K562 (cell line): ENCODE data around the gene HES4. TPM values are rescaled to one million over a fixed set of nuclear protein-coding genes. Genes with fewer than 3 reads are reported as not detected.

Experiments used
- ADNP ChIP-seq: fragments of 200-800 bp; sonication (Bioruptor generic); IDR thresholded peaks from 2 replicates; pipeline ENCODE4 v1.6.1; 2016; ENCODE audit warnings: missing genetic modification characterization, missing compliant biosample characterization
- ARNT ChIP-seq, 2 experiments: fragments of 450-650 bp; IDR thresholded peaks; 2 replicates each; pipeline ENCODE4 v1.6.1; 2016; ENCODE audit warnings: mild to moderate bottlenecking in 1 of 2
- BRD9 ChIP-seq: fragments of 450-650 bp; IDR thresholded peaks from 2 replicates; pipeline ENCODE4 v1.6.1; 2018; ENCODE audit warnings: low read depth; ENCODE audit not compliant: partially characterized antibody
- DACH1 ChIP-seq: fragments of 450-650 bp; IDR thresholded peaks from 2 replicates; pipeline ENCODE4 v1.6.1; 2018; ENCODE audit not compliant: partially characterized antibody
- DDX20 ChIP-seq: fragments of 450-650 bp; IDR thresholded peaks from 2 replicates; pipeline ENCODE4 v1.6.1; 2016; ENCODE audit warnings: missing genetic modification characterization, low read depth, mild to moderate bottlenecking, missing compliant biosample characterization, moderate library complexity
- ETS2 ChIP-seq: IDR thresholded peaks from 2 replicates; pipeline ENCODE4 v1.6.1; 2016; ENCODE audit warnings: borderline replicate concordance, missing genetic modification characterization, mild to moderate bottlenecking, moderate library complexity, missing compliant biosample characterization; ENCODE audit not compliant: poor library complexity, severe bottlenecking
- GATAD2A ChIP-seq: fragments of 450-650 bp; IDR thresholded peaks from 2 replicates; pipeline ENCODE4 v1.6.1; 2017
- JUND ChIP-seq, 2 experiments: IDR thresholded peaks; 2 replicates in 1 of 2; 3 replicates in 1 of 2; pipeline ENCODE4 v1.6.1; 2011; ENCODE audit warnings: borderline replicate concordance in 2 of 2, low read depth in 2 of 2, low read length in 2 of 2, improper control_type of control experiment in 1 of 2, missing biosample characterization in 1 of 2, missing genetic modification characterization in 1 of 2, missing genetic modification reagents in 1 of 2
- KDM5B ChIP-seq: fragments of 200-600 bp; sonication (generic); IDR thresholded peaks from 2 replicates; pipeline ENCODE4 v1.6.1; 2012; ENCODE audit warnings: low read depth, mild to moderate bottlenecking, moderate library complexity, low read length, control low read depth, inconsistent platforms; ENCODE audit not compliant: insufficient replicate concordance
- MTA3 ChIP-seq: fragments of 450-650 bp; formaldehyde crosslinking; IDR thresholded peaks from 2 replicates; pipeline ENCODE4 v1.6.1; 2017; ENCODE audit warnings: mild to moderate bottlenecking, borderline replicate concordance
- NONO ChIP-seq, 2 experiments: fragments of 200-400 bp in 1 of 2; fragments of 450-650 bp in 1 of 2; formaldehyde crosslinking in 1 of 2; IDR thresholded peaks; 2 replicates each; pipeline ENCODE4 v1.6.1; 2017; ENCODE audit warnings: low read depth in 2 of 2, mild to moderate bottlenecking in 2 of 2, moderate library complexity in 2 of 2, low read length in 1 of 2
- PHB ChIP-seq: fragments of 250-450 bp; sonication (Bioruptor Pico); IDR thresholded peaks from 2 replicates; pipeline ENCODE4 v1.5.0; 2021
- TRIM28 ChIP-seq: fragments of 450-650 bp; IDR thresholded peaks from 2 replicates; pipeline ENCODE4 v1.6.1; 2017
- ZNF134 ChIP-seq: fragments of 250-450 bp; sonication (Bioruptor Pico); conservative IDR thresholded peaks from 2 replicates; pipeline ENCODE4 v1.4.0; 2020
- ZNF197 ChIP-seq: fragments of 200-800 bp; sonication (Bioruptor generic); IDR thresholded peaks from 2 replicates; pipeline ENCODE4 v1.6.1; 2016; ENCODE audit warnings: low read depth, missing genetic modification characterization, missing compliant biosample characterization
- ZNF316 ChIP-seq: fragments of 450-650 bp; IDR thresholded peaks from 2 replicates; pipeline ENCODE4 v1.6.1; 2016
- ZNF444 ChIP-seq: fragments of 250-450 bp; sonication (Bioruptor Pico); IDR thresholded peaks from 2 replicates; pipeline ENCODE4 v1.4.0; 2020; ENCODE audit warnings: mild to moderate bottlenecking, moderate library complexity
- polyA plus RNA-seq, 8 experiments: library from polyadenylated mRNA; depleted of rRNA in 4 of 8; stranded (reverse) in 5 of 8; unstranded in 3 of 8; fragments of >200 nt; fragmentation: Nextera tagmentation in 2 of 8; fragmentation: Illumina TruSeq in 1 of 8; extraction: Ambion mirVana in 2 of 8; extraction: Trizol in 1 of 8; gene quantifications; 2 replicates each; pipeline versions ENCODE4 v1.2.1 to v1.2.3, GENCODE V29; 2011 to 2014; ENCODE audit warnings: inconsistent platforms in 1 of 8, missing spikeins in 1 of 8
- total RNA-seq, 7 experiments: library from RNA; depleted of rRNA in 6 of 7; stranded (reverse); fragments of >200 nt in 6 of 7; fragmentation: Illumina TruSeq in 2 of 7; extraction: Trizol in 2 of 7; gene quantifications; 2 replicates each; pipeline versions ENCODE4 v1.2.1 to v1.2.3, GENCODE V29; 2011 to 2021; ENCODE audit warnings: low replicate concordance in 1 of 7
- TF ChIP-seq, protein P1 (sequence below): fragments of 450-650 bp; conservative IDR thresholded peaks from 2 replicates; pipeline ENCODE4 v1.6.1; 2016; ENCODE audit warnings: missing genetic modification characterization, low read depth, mild to moderate bottlenecking, missing compliant biosample characterization, moderate library complexity
- TF ChIP-seq, protein P2 (sequence below), 2 experiments: fragments of 450-650 bp; conservative IDR thresholded peaks; 2 replicates each; pipeline ENCODE4 v1.6.1; 2017; ENCODE audit warnings: mild to moderate bottlenecking in 2 of 2, moderate library complexity in 2 of 2
- TF ChIP-seq, protein P3 (sequence below): sonication (generic); formaldehyde crosslinking; IDR thresholded peaks from 2 replicates; pipeline ENCODE4 v1.8.0; 2022; ENCODE audit warnings: missing genetic modification reagents, mild to moderate bottlenecking, borderline replicate concordance
- TF ChIP-seq, protein P4 (sequence below): fragments of 250-450 bp; sonication (Bioruptor Pico); IDR thresholded peaks from 2 replicates; pipeline ENCODE4 v1.9.0; 2021; ENCODE audit warnings: mild to moderate bottlenecking
- TF ChIP-seq, protein P5 (sequence below): sonication (generic); formaldehyde crosslinking; IDR thresholded peaks from 2 replicates; pipeline ENCODE4 v1.8.1; 2023; ENCODE audit warnings: mild to moderate bottlenecking, missing genetic modification reagents

Gene HES4
- total and polyA plus RNA-seq, 9 of the 15 experiments (the other 6 are each of a cell fraction or from before 2014, with no cell fraction given) = 0.21 to 43.7 (median 5.3) TPM; not detected in 2

DNA sequence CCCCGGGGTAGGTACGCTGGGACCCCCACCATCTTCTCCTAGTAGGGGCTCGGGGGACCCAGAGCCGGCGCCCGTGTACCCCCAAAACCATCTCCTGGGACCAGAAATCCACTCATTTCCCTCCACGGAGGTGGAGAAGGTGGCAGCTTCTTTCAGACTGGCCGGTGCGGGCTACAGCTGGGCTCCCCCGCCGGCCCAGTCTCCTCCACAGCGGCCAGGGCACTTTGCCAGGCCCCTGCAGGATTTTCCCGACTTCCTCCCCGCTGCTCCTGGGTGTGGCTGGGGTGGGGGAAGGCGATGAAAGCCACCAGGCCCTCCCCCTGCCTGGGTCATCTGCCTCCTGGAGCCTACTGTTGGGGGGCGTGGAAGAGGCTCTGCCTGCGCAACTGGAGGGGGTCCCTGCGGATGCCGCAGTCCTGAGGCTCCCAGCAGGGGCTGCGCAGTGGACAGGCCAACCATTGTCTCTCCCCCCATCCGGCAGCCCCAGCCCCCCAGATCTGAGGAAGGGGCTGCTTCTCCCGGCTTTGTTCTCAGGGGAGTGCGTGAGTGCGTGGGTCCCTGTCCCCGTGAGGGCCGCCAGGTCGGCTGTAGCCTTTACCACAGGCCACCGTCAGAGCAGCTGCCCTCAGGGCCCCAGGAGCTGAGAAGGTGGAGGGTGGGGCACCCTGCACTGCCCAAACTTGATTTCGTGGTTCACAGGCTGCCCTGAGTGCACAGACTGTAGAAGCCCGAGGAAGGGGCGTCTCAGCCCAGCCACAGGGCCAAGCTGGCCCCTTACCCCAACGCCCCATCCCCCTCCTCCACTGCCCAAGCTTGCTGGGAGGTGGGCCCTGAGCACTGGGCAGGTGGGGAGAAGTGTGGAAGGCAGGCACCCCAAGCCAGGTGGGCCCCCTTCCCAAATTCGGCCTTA lies 21.4 kb upstream of the HES4 start (continued):
- TF ChIP-seq ZNF197 = no peak
- TF ChIP-seq ARNT (IDR thresholded peaks at IDR 0.05) = no peak
- TF ChIP-seq ETS2 (tag) = no peak
- TF ChIP-seq TRIM28 = no peak
- TF ChIP-seq ZNF444 (CRISPR knock-in tag) = no peak
- peak; percentile 68; the same call in 1 of the 2 replicates for TF ChIP-seq MTA3
- TF ChIP-seq, protein P1, sequence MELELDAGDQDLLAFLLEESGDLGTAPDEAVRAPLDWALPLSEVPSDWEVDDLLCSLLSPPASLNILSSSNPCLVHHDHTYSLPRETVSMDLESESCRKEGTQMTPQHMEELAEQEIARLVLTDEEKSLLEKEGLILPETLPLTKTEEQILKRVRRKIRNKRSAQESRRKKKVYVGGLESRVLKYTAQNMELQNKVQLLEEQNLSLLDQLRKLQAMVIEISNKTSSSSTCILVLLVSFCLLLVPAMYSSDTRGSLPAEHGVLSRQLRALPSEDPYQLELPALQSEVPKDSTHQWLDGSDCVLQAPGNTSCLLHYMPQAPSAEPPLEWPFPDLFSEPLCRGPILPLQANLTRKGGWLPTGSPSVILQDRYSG (tag) = no peak
- TF ChIP-seq, protein P2, sequence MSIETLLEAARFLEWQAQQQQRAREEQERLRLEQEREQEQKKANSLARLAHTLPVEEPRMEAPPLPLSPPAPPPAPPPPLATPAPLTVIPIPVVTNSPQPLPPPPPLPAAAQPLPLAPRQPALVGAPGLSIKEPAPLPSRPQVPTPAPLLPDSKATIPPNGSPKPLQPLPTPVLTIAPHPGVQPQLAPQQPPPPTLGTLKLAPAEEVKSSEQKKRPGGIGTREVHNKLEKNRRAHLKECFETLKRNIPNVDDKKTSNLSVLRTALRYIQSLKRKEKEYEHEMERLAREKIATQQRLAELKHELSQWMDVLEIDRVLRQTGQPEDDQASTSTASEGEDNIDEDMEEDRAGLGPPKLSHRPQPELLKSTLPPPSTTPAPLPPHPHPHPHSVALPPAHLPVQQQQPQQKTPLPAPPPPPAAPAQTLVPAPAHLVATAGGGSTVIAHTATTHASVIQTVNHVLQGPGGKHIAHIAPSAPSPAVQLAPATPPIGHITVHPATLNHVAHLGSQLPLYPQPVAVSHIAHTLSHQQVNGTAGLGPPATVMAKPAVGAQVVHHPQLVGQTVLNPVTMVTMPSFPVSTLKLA (conservative IDR thresholded peaks at IDR 0.05) = peak in 1 of 2 experiments; percentile 53; a peak in 3 of 4 replicates
- TF ChIP-seq JUND (IDR thresholded peaks at IDR 0.05; ENCODE audit: borderline replicate concordance, low read depth, low read length) = 0 out of 2 replicates have a peak, but pooled peaks have one; percentile 17
- no peak; the same call in 2 of the 3 replicates for TF ChIP-seq JUND (tag; IDR thresholded peaks at IDR 0.05; ENCODE audit: borderline replicate concordance, low read depth, low read length)
- peak; percentile 47; the same call in 1 of the 2 replicates for TF ChIP-seq GATAD2A
- no peak for TF ChIP-seq PHB (CRISPR knock-in tag)
- TF ChIP-seq ADNP (tag) = no peak
- TF ChIP-seq, protein P3, sequence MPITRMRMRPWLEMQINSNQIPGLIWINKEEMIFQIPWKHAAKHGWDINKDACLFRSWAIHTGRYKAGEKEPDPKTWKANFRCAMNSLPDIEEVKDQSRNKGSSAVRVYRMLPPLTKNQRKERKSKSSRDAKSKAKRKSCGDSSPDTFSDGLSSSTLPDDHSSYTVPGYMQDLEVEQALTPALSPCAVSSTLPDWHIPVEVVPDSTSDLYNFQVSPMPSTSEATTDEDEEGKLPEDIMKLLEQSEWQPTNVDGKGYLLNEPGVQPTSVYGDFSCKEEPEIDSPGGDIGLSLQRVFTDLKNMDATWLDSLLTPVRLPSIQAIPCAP (CRISPR knock-in tag) = no peak
- TF ChIP-seq KDM5B = peak; percentile 3
- TF ChIP-seq, protein P4, sequence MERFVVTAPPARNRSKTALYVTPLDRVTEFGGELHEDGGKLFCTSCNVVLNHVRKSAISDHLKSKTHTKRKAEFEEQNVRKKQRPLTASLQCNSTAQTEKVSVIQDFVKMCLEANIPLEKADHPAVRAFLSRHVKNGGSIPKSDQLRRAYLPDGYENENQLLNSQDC (CRISPR knock-in tag) = no peak
- TF ChIP-seq DACH1 = peak; percentile 58
- TF ChIP-seq ZNF134 = no peak
- no peak for TF ChIP-seq NONO (IDR thresholded peaks at IDR 0.05; ENCODE audit: low read depth in 2 of 2, low read length in 1 of 2)
- TF ChIP-seq BRD9 = no peak
- TF ChIP-seq ZNF316 = no peak
- TF ChIP-seq DDX20 = no peak
- TF ChIP-seq, protein P5, sequence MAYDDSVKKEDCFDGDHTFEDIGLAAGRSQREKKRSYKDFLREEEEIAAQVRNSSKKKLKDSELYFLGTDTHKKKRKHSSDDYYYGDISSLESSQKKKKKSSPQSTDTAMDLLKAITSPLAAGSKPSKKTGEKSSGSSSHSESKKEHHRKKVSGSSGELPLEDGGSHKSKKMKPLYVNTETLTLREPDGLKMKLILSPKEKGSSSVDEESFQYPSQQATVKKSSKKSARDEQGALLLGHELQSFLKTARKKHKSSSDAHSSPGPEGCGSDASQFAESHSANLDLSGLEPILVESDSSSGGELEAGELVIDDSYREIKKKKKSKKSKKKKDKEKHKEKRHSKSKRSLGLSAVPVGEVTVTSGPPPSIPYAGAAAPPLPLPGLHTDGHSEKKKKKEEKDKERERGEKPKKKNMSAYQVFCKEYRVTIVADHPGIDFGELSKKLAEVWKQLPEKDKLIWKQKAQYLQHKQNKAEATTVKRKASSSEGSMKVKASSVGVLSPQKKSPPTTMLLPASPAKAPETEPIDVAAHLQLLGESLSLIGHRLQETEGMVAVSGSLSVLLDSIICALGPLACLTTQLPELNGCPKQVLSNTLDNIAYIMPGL = no peak
